ENCODE results near the gene ARHGEF17.

DNA sequence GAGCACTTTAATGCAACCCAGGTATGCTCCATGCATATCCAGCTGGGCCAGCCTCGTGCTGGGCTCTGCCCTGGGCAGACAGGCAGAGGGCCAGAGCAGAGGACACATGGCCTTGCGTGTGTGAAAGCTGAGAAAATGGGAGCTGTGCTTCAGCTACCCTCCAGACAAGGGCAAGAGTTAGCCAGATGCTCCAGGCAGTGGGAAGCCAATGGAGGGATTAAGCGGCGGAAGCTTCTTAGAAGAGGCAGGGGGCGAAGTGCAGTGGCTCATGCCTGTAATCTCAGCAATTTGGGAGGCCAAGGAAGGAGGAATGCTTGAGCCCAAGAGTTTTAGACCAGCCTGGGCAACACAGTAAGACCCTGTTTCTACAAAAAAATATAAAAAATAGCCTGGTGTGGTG is 9.8 kb upstream of the ARHGEF17 start:
- TF ChIP-seq, protein P1, sequence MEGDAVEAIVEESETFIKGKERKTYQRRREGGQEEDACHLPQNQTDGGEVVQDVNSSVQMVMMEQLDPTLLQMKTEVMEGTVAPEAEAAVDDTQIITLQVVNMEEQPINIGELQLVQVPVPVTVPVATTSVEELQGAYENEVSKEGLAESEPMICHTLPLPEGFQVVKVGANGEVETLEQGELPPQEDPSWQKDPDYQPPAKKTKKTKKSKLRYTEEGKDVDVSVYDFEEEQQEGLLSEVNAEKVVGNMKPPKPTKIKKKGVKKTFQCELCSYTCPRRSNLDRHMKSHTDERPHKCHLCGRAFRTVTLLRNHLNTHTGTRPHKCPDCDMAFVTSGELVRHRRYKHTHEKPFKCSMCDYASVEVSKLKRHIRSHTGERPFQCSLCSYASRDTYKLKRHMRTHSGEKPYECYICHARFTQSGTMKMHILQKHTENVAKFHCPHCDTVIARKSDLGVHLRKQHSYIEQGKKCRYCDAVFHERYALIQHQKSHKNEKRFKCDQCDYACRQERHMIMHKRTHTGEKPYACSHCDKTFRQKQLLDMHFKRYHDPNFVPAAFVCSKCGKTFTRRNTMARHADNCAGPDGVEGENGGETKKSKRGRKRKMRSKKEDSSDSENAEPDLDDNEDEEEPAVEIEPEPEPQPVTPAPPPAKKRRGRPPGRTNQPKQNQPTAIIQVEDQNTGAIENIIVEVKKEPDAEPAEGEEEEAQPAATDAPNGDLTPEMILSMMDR (IDR thresholded peaks at IDR 0.05), result no peak
- TF ChIP-seq POLR2A (IDR thresholded peaks at IDR 0.05), result no peak

All from thyroid gland (tissue), 4 donors.